GM12878 (cell line): Measurements from ENCODE around the gene FGD6.

Experiments
- CTCF ChIP-seq, 3 experiments: IDR thresholded peaks in 2 of 3; conservative IDR thresholded peaks in 1 of 3; 2 replicates each; pipeline ENCODE4 v1.5.1; 2011; ENCODE audit warnings: low read depth in 3 of 3, low read length in 3 of 3, mild to moderate bottlenecking in 3 of 3, control low read depth in 2 of 3, moderate library complexity in 2 of 3, inconsistent platforms in 1 of 3, mixed read lengths in 1 of 3; ENCODE audit not compliant: control insufficient read depth in 2 of 3, insufficient read depth in 1 of 3; ENCODE audit errors: extremely low read depth in 1 of 3
- HDAC2 ChIP-seq: fragments of 200-600 bp; sonication (generic); IDR thresholded peaks from 2 replicates; pipeline ENCODE4 v1.6.1; 2017
- JUND ChIP-seq: IDR thresholded peaks from 2 replicates; pipeline ENCODE4 v1.6.1; 2012; ENCODE audit warnings: low read depth, mild to moderate bottlenecking, low read length, improper control_type of control experiment, moderate library complexity
- POU2F2 ChIP-seq: IDR thresholded peaks from 3 replicates; pipeline ENCODE4 v1.6.1; 2011; ENCODE audit warnings: low read depth, mild to moderate bottlenecking, low read length, borderline replicate concordance
- TCF12 ChIP-seq: IDR thresholded peaks from 2 replicates; pipeline ENCODE4 v1.6.1; 2011; ENCODE audit warnings: low read depth, mild to moderate bottlenecking, low read length

GRCh38 chr12:95220190-95220589 lies 2.9 kb upstream of the FGD6 start:
- TF ChIP-seq HDAC2 = no peak
- no peak for TF ChIP-seq CTCF (IDR thresholded peaks at IDR 0.05 in 2 of 3, conservative IDR thresholded peaks at IDR 0.05 in 1 of 3; ENCODE audit: control insufficient read depth in 2 of 3, extremely low read depth in 1 of 3, insufficient read depth in 1 of 3, low read depth in 3 of 3, low read length in 3 of 3)
- no peak for TF ChIP-seq JUND
- no peak for TF ChIP-seq POU2F2
- no peak for TF ChIP-seq TCF12
